Endodermal cell (in vitro differentiated cells): ENCODE measurements around the gene BLACAT1. TPM values are rescaled to one million over a fixed set of nuclear protein-coding genes. Genes with fewer than 3 reads are reported as not detected.
A peak's percentile ranks its signal among the peaks of the same experiment; 100 is the strongest.

Source experiments
- microRNA-seq: library from miRNA; unstranded; fragments of <30 nt; microRNA quantifications from one replicate; pipeline ENCODE4 v1.2.0, GENCODE V29; 2020; ENCODE audit warnings: borderline microRNAs expressed
- total RNA-seq, 2 donors: library from RNA; stranded (reverse); fragmentation: NEBNext Ultra II Directional in 1 of 2; extraction: Animal tissue kit (Norgen Biotek cat#: 25700) in 1 of 2; gene quantifications; 2 replicates in 1 of 2; 3 replicates in 1 of 2; pipeline ENCODE4 v1.2.1, GENCODE V29; 2021

Gene BLACAT1
- total RNA-seq, 2 donors from 2014 or later, result 7.4 to 7.6 TPM

Small RNA genes within 50 kb of the gene (microRNA-seq; reads per million reads assigned to microRNA genes)
- 210 reads per million, percentile 81 among the genes with 10 or more reads in this experiment for gene MIR135B

Other genes with a start within 250 kb of the BLACAT1 start
- gene DSTYK, start 244.3 kb downstream of the BLACAT1 start, total RNA-seq, result 10 to 100 TPM in 1 of 2 donors, 1 to 10 TPM in 1; 9.8 to 11.0 TPM
- 1 to 10 TPM; 5.2 to 5.8 TPM for gene TMCC2, start 228.1 kb downstream of the BLACAT1 start, total RNA-seq
- 10 to 100 TPM; 13.4 to 19.1 TPM for gene NUAK2, start 134.3 kb downstream of the BLACAT1 start, total RNA-seq
- under 1 TPM; 0.38 to 0.53 TPM for gene KLHDC8A, start 99.1 kb downstream of the BLACAT1 start, total RNA-seq
- 10 to 100 TPM; 13.5 to 16.7 TPM for gene LEMD1, start 34.0 kb downstream of the BLACAT1 start, total RNA-seq
- gene CDK18, start 48.6 kb upstream of the BLACAT1 start, total RNA-seq, result 10 to 100 TPM; 58.1 to 88.7 TPM
- gene ELK4, start 176.0 kb upstream of the BLACAT1 start, total RNA-seq, result 10 to 100 TPM; 29.6 to 41.6 TPM
- 10 to 100 TPM in 1 of 2 donors, 1 to 10 TPM in 1; 7.9 to 10.2 TPM for gene SLC45A3, start 224.5 kb upstream of the BLACAT1 start, total RNA-seq